GM15510 (cell line): ENCODE measurements around the gene TTYH1.

Experiments used
- POLR2A ChIP-seq: IDR thresholded peaks from 3 replicates; pipeline ENCODE4 v1.6.1; 2011; ENCODE audit warnings: borderline replicate concordance; ENCODE audit not compliant: insufficient read length; ENCODE audit errors: extremely low read depth

TTYH1 gene

DNA sequence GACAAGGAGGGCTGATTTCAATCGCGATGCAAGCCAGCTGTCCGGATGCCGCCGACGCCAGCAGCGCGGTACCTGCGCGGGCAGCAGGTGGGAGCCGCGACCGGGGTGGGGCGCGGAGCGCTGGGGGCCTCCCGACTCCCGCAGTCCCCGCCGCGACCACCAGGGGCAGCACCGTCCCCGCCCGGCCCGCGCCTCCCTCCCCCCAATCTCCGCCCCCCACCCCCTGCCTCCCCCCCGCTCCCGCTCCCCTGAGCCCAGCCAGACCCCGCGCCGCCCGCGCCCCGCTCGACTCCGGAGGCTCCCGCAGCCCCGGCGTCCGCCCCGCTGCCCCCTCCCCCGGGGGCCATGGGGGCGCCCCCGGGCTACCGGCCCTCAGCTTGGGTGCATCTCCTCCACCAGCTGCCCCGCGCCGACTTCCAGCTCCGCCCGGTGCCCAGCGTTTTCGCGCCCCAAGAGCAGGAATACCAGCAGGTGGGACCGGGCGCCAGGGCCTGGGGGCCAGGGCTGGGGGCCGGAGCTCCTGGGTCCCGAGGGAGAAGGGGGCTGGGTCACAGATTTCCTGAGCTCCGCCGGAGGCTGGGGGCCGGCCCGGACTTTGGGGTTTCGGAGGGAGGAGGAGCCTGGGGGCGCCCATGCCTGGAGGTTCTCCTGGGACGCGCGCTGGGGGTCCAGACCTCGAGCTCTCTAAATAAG is at the start of gene TTYH1:
Gene TTYH1, plus strand, starts transcription at position 257 of the 693 bp plus-strand sequence. Its CDS starts 89 bp downstream, at position 346.
- TF ChIP-seq POLR2A = no peak

DNA sequence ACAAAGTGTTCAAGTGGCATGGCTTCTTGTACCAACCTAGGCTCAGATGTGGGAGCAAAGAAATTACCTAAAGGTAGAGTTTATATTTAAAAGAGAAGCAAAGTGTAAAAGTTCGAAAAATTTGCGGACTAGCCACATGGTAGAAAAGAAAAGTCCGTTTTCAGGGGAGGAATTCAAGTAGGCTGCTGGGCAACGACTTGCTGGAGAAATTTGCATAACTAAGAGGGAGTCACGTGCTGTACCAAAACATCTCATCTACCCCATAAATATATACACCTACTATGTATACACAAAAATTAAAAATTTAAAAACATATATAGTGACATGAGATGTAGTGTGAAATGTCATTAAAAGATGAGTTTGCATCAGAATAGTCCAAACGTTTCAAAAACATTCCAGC is 48.5 kb upstream of the TTYH1 start:
- no peak for TF ChIP-seq POLR2A

DNA sequence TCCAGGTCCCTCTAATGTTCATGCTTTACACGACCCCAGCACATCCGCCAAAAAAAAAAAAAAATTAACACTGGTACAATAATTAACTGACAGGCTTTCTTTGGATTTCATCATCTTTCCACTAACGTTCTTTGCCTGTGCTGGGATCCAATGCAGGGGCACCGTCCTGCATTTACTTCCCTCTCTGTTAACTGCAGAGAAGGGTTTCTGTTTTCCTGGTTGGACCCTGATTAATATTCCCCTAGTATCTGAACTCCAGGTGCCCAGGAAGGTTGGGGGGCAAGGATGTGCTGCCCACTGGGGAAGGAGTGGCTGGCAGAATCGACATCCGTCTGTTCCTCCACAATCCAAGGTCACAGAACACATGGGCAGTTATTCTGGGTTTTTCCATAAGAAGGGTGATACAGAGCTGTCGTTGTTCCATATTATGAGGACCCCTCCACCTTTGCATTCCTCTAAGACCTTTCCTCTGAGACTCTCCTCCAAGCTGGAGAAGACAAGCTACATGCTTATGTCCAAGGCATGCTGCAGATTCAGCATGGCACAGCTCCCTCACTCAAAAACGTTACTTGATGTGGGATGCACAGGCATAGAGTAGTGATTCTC is 46.1 kb upstream of the TTYH1 start:
- no peak for TF ChIP-seq POLR2A

DNA sequence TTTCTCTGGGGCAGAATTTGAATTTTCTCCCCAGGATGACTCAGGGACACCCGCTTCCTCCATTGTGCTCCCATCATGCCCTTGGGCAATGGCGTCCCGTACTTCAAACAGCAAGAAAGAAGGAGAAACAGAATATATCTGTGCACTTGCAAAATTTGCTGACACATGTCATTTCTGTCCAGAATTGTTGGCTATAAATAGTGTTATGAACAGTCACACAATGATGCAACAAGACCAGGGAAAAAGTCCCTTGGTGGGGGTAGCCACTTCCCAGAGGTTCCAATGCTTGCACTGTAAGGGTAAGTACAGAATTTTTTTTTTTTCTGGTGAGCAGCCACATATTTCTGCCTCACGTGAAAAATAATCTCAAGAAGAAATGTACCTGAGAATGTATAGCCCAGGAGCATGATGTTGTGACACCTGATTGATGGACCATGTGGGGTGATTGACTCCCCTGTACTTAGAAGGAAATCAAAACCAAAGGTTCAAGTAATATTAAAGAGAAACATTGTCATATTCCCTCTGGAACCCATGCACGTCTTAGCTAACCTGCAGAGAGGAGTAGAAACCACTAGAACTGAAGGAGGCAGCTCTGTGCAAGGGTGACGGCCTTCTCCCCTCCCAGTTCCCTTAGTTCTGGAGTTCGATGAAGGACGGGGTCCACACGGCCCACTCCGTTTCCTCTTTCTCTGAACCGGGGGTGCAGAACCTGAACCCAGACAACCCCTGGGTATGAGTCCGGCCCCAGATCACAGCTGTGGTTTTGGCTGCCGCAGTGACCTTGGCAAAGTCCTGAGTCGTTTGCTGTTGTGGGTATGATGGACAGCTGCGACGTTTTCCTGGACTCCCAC is 41.3 kb upstream of the TTYH1 start:
- TF ChIP-seq POLR2A = no peak

DNA sequence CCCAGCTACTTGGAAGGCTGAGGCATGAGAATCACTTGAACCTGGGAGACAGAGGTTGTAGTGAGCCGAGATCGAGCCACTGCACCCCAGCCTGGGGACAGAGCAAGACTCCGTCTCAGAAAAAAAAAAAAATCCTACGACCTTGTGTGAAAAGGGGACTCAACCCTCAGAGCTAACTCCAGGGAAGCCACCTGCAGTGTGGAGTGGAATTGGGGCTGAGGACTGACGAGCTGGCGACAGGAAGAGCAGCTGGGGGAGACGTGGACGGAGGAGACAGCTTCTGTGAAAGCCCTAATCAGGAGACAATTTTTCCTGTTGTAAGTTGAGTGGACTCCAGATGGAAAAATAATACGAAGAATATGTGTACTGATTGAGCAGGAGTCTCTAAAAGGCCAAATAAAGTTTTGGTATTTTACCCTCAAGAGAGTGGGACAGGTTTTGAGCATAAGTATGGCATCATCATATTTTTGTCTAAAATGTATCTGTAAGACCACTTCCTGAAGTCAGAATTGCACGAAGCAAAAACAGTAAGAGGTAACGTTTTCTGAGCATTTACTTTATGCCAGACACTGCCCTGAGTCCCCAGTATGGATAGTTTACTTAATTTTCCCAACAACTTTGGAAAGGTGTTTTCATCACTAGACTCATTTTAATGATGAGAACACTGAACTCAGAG is 38.5 kb upstream of the TTYH1 start:
- TF ChIP-seq POLR2A = no peak

DNA sequence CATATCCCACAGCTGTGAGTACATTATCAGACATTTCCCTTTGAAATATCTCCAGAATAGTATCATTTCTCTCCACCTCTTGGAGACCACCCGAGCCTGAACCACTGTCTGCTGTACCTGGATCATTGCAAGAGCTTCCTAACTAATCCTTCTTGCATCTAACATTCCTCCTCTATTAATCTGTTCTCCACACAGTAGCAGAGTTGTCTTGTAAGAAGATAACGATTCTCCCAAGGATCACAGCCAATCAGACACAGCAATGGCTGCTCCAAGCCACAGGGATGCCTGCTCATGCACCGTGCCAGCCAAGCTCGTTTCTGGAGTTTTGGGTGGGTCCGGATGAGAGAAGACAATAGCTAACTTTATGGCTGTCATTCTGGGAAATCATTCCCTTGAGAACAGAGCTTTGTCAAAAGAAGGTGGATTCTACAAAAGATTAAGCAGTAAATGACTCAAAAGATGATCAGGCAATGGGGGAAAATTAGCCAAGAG is 36.0 kb upstream of the TTYH1 start:
- no peak for TF ChIP-seq POLR2A

DNA sequence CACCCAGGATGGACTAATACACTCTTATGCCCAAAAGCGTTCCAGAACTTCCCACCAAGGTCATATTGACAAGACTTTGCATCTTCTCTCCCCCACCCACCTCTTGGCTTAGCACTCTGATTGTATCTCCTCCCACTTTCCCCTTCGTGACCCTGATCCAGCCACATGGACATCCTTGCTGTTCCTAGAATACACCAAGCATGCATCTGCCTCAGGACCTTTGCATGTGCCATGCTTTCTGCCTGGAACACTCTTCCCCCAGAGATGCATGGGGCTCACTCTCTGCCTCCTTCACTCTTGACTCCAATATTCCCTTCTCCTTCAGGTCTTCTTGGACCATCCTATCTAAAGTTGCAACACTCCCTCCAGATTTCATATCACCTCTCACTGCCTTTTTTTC is 34.4 kb upstream of the TTYH1 start:
- TF ChIP-seq POLR2A = no peak

DNA sequence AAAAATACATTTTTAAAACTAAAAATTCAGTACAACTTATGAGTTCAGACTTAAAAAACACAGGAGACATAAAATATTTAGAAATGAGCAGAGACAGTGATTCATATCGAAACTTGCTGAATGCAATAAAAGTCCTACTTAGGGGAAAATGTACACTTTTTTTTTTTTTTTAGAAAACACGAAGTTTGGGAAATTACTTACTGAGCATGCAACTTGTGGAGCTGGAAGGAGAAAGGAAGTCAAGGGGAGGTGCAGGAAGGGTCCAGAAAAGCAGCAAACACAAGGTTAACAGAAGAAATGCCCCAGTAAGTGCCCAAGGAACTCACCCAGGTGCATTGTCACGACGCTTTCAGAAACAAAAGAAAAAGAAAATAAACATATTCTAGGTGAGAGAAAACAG is 31.9 kb upstream of the TTYH1 start:
- no peak for TF ChIP-seq POLR2A

DNA sequence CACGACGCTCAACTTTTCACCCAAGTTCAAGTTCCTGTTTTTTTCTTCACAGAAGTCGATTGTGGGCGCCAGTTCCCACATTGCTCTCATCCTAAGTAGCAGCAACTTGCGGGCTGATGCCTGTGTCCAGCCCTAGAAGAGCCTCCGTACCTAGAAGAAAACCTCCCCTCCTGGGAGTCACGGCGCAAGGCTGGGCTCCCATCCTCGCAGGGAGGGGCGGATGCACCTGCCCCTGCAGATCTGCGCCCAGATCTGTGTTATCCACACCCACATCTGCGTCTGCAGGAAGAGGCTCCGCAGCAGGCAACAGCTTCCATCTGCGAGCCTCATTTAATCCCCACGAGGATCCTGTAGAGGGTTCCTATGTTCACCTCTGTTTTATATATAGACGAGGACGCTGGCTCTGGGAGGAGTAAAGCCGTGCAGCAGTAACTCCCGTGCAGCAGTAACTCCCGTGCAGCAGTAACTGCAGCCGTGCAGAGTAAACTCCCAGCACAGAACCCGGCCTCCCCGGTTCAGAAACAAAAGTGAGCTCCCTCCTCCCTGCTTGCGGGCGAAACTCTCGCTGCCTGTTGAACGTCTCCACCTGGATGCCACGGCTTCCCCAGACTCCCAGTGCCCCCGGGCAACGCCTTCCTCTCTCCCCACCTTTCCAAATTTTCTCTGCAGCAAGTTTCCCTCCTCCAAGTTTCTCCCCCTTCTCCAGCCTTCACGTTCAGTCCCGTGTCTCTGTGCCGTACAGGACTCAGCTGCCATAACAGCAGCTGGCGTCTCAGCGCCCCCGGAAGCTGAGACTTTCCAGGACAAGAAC is 27.1 kb upstream of the TTYH1 start:
- no peak for TF ChIP-seq POLR2A

DNA sequence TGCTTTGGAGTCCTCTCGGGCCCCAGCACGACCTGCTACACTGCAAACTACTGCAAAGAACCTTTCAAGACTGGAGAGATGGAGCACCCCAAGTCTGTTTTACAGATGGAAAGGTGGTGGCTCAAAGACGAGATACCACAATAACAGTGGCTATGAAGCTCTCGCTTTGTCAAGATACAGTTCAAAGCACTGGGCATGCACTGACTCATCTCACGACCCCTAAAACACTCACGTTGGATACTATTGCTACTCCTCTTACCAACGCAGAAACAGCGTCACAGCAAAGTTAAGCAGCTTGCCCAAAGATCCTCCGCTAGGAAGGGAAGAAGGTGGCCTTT is 26.5 kb upstream of the TTYH1 start:
- TF ChIP-seq POLR2A = no peak

DNA sequence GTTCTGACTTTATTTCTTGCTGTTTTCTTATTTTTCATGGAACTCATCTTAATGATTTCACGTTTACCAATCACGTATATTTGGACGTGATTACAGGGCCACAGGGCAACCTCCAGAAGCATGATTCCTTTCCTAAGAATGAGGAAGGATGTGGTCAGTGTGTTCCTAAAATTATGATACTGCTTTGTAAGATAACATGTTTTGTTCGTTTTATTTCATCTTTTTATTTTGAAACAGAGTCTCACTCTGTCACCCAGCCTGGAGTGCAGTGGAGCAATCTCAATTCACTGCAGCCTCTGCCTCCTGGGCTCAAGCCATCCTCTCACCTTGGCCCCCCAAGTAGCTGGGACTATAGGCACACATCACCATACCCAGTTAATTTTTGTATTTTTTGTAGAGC is 25.7 kb upstream of the TTYH1 start:
- TF ChIP-seq POLR2A = no peak

DNA sequence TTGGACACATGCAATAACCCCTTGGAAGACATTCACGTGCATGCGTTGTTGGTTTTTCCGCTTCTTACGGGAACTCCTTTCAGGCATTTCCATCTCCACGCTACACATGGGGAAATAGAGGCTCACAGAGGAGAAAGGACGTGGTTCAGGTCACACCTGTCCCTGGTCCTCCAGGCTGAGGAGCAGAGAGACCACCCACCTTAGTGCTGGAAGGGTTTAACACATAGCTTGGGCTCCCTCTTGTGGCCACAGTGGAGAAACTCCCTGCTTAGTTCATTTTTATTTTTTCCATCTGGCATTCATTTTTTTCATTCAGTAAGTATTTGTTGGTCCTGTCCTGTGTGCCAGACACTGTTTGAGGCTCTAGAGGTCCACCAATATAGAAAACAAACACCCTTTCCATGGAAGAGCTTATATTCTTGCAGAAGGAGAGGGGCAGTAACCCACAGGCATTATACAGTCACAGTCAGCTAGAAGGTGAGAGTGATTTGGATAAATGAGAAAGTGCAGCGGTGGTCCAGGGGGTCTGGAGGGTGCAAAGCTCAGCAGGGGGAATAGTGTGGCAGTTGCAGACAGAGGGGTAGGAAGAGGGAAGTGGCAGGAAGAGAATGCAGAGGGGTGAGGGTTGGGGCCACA is 24.2 kb upstream of the TTYH1 start:
- TF ChIP-seq POLR2A = no peak

DNA sequence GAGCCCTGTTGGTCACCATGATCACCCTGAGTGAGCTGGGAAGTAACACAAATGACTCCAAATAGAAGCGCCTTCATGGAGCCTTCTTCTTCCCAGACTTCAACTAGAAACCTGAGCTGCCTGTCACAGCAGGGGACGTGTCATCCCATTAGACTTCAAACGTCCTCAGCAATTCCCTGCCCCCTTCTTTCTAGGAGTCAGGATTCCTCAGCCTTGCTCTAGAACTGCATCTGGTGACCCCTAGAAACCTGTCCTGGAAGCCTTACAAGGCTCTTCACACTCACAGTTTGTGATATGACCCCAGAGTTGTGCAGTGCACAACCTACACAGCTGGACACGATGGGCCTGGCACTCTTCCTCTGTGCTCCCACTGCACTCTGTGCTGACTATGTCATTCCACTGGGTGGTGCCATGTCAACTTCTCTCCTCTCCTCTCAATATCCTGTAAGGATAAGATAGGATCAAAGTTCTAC is 23.6 kb upstream of the TTYH1 start:
- no peak for TF ChIP-seq POLR2A

DNA sequence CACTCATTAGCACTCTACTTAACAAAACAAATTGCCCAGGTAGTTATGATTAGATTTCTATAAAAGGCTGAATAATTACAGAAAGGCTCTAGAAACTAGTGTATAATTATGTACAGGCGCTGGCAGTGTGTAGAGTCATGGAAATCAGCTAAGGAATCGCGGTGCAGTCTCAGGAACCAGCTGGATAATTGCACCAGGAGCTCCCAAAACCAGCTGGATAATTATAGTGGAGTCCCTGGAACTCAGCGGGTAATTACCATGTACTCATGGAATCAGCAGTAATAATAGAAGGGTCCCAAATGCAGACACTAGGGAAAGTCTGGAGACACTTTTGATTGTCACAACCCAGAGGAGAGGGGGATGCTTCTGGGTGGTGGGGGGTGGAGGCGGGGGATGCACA is 23.2 kb upstream of the TTYH1 start:
- TF ChIP-seq POLR2A = no peak

DNA sequence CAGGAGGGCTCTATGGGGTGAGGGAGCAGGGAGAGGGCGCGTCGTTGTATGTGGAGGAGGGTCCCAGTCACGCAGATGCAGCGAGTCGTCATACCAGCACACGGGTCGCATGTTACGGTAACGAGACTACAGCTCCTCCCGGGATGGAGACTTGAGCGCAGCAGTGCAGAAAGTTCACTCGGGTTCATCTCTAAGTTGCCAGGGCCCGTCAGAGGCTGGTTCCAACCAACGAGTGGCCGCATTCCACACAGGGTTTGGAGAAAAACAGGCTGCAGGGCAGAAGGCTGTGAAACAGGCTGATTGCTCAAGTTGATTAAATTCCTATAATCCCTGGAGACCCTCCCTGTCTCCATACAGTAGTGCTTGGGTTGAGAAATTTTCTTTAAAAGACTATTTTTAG is 21.9 kb upstream of the TTYH1 start:
- no peak for TF ChIP-seq POLR2A

DNA sequence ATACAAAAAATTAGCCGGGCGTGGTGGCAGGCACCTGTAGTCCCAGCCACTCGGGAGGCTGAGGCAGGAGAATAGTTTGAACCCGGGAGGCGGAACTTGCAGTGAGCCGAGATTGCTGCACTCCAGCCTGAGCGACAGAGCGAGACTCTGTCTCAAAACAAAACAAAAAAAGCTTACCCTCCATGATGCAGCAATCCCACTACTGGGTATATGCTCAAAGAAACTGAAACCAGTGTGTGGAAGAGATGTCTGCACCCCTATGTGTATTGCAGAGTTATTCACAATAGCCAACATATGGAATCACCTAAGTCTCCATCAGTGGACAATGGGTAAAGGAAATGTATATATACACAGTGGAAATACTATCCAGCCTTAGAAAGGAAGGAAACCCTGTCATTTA is 19.6 kb upstream of the TTYH1 start:
- no peak for TF ChIP-seq POLR2A
